Femur (tissue), 1 donor: Measurements from ENCODE around the gene SIL1.
"Not testable (repeated sequence)": the region's sequence is repeated elsewhere in the genome, so short reads cannot be mapped to it uniquely, and the experiment has no call there.

Experiments
- DNase-seq: peaks from one replicate; pipeline ENCODE4 v3.0.0-alpha.2; 2017

The SIL1 gene

DNA sequence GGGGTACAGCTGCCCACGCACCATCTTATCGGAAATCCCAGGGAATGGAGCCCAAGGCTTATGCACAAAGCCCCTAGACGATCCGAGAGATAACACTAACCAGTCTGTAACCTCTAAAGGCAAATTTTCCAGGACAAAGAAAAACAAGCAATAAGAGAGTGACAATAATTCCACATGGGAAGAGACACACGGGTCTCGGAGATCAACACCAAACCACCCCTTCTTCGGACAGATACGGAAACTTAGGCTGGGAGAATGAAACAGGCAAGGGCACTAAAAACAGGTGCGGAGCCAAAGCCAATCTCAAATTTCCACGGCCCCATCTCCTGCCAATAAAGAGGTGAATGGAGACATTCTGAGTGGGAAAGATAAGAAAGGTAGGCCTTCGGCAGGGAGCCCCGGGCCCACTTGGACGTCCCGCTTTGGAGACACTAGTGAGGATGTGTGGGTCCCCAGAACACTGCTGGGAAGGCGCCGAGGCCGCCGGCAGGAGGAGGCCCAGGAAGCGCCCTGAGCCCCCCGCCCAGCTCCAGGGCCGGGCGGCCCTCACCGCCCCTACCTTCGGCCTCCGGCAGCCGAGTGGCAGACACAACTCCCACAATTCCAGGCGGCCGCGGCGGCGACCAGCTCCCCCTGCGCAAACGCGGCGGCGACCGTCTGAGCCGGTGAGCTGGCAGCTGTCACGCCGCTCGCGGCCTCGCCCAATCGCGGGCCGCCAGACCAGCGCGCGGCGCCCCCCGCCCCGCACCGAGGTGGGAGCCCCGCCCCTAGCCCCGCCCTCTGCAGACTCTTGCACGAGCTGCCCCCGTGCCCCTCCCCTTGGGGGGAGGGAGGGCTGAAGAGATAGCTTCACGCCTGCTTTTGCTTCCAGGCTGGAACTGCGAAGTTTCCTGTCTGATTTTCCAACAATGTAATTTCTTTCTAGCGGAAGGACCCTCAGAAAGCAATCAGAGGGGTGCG, at the start of gene SIL1:
TSS of gene SIL1 (minus strand) at position 659 of the 960 bp plus-strand sequence. CDS start 70,525 bp downstream, outside the sequence.
- peak; percentile 99 for DNase-seq

DNA sequence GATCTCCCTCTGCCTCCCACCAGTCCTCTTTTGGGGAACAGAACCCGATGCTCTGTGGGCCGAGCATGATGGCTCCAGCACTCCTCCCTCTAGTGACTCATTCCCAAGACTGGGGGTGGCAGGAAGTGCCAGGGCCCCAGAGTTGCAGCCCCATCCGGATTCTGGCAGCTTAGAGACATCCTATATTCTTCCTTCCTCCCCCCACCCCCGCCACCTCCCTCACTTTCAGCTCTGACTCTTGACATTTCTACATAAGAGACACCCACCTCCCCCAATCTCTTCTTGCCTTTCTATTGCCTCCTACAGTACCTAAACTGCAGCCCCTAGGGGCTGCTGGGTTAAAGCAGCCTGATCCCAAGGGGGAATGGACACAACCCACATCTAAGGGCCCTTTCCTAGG, 48.2 kb upstream of the SIL1 start:
- no peak for DNase-seq

DNA sequence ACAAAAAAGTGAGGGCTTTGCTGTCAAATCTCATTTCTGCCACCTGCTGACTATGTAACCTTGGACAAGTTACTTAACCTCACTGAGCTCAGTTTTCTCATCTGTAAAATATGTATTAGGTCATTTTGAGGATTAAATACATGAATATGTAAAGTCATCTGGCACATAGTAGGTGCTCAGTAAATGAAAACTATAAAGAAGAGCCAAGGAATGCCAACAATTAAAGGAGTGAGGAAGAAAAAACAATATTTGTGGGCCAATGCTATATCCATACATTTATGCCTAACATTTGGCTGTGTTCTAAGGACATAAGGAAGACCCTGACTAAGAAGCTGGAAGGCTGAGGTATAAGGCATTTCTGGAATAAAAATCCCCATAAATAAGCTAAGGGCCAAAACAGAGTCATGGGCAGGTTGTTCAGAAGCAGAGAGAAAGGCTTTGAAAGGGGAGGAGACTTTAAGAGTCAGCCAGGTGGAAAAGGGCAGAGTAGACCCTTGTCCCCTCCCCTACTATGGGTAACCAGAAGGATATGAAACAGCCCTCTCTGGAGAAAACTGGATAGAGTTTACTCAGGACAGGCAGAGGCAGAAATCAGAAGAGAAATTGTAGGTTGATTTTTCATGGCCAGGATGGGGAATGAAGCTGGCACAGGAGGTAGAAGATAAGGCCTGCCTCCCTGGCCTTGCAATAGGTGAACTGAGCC, 47.6 kb upstream of the SIL1 start:
- DNase-seq: no peak

DNA sequence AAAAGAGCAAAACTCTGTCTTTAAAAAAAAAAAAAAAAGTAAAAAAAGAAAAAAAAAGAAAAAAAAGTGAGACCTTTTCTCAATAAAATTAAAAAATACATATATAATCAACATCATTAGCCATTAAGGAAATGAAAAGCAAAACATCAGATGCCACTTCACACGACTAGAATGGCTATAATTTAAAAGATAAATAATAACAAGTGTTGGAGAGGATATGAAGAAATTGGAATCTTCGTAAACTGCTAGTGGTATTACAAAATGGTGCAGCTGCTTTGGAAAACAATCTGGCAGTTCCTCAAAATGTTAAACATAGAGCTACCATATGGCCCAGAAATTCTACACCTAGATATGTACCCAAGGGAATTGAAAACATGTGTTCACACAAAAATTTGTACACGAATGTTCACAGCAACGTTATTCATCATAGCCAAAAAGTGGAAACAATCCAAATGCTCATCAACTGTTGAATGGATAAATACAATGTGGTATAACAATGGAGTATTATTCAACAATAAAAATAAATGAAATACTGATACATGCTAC, 45.3 kb upstream of the SIL1 start:
- no peak for DNase-seq

DNA sequence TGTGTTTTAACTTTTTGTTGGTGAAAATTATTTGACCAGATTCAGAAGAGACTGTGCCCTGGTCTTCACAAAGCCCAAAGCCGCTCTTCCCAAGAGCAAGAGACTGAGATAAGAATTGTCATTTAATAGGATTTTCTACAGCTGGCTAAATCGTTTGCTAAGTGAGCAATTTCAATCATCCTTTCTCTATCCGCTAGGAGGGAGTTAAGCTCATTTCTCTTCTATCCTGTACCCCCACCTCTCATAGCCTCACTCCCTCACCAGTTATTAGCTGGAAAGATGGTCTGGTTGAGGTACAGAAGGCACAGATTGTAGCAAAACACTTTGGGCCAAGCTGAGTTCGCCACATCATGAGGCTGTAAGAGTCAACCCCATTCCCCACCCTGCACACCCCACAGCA, 43.0 kb upstream of the SIL1 start:
- DNase-seq: no peak

DNA sequence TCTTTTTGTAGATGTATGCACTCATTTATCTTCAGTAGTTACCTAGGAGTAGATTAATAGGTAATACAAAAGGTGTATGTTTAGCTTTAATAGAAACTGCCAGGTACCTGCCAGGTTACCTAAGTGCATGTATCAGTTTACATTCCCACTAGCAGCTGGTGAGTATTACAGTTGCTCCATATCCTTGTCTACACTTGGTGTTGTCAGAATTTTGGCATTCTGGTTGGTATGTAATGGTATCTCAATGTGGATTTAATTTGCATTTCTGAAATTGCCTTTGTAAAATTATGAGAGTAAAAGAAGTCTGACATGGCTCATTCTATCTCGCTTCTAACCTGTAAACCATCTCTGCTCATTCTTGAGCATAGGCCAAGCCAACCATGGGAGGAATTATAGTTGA, 38.3 kb upstream of the SIL1 start:
- no peak for DNase-seq

DNA sequence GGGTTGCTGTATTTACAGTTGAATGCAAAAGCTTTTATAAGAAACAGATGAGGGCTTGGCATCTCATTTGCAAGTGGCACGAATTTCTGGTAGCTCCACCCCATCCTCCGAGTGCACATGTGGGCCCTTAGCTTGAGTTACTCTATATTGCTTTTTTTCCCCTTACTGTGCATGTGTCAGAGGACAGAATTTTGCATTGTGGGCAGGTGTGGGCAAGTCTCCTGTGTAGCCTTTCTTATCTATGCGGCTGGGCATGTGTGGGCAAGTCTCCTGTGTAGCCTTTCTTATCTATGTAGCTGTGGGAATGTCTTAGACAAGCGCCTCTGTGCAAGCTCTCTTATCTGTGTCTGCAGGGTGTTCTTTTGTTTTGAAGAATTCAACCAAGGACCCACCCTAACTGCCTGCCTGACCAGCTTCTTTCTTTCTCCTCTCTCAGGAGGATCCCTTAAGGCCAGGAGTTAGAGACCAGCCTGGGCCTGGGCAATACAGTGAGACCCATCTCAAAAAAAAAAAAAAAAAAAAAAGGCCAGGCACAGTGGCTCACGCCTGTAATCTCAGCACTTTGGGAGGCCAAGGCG, 34.1 kb upstream of the SIL1 start:
- no peak for DNase-seq

DNA sequence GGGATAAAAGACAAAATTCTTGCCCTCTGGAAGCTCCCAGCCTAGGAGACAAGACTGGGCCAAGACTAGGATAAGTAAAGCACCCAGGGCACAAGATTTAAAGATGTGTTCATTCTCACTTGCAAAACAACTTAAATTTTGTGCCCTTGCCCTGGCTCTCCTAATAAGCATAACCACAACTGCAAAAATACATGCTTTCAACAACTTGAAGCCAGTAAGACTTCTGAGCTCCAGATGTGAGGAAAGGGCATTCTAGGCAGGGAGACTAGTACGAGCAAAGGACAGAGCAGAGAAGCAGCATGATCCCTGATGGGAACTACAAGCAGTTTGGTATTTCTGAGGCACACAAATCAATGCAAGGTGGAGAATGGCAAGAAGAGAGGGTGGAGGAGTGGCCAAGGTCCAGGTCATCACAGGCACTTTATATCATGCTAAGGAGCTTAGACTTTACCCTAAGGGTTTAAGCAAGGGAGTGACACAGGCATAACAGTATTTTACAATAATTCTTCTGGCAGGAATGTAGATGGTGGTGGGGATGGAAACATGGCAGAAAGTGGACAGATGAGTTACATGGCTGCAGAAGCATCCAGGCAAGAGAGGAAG, 30.1 kb upstream of the SIL1 start:
- DNase-seq: no peak

DNA sequence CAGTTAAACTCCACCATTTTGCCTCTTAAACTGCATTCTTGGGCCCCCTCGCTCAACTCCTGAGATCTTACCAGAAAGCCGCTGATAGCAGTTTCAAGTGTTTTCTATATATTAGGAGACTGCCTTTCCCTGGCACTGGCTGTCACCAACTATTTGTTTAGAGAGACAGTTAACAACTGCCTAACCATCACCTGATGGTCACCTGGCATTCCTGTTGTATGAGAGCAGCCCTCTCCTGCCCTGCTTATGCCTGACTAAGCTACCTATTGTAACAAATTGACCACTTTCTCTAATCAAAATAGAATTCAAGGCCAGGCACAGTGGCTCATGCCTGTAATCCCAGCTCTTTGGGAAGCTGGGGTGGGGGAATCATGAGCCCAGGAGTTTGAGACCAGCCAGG, 28.0 kb upstream of the SIL1 start:
- no peak for DNase-seq

DNA sequence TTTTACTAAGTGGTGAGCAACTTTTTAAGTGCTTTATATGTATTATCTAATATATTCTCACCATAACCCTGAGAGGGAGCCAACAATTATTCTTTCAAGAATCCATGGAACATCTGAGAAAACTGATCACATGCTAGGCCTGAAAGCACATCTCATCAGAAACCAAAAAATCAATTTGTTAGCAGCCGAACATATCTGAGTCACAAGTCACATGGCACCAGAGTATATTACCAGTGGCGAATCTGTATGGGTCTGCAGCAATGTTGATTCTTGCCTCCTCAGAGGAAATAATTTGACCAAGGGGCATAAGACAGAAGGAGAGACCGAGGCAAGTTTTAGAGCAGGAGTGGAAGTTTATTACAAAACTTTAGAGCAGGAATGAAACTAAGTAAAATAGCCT, 25.3 kb upstream of the SIL1 start:
- no peak for DNase-seq

DNA sequence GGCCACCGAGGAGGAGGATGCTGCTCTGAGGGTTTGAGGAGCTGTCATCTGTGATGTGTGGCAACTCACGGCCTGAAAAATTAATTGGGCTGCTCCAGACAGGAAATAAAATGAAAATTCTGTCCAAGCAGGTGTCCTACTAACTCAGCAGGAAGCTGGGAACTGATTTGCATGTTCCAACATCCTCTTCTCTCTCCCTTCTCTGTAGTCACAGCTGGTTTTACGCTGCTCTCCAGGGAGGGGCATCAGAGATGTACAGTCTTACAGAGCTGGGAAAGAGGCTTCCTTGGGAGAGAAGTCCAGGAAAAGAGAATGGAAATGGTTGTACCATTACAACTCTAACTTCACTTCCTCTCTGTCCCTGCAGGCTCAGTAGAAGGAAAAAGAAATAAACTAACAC, 24.2 kb upstream of the SIL1 start:
- DNase-seq: no peak

DNA sequence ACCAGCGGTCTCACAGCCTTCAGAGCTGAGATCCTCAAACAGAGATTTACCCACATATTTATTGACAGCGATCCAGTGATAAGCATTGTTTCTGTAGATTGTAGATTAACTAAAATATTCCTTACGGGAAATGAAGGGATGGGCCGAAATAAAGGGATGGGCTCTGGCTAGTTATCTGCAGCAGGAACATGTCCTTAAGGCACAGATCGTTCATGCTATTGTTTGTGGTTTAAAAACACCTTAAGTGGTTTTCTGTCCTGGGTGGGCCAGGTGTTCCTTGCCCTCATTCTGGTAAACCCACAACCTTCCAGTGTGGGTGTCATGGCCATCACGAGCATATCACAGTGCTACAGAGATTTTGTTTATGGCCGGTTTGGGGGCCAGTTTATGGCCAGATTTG, 19.9 kb upstream of the SIL1 start:
- not testable (repeated sequence) for DNase-seq

DNA sequence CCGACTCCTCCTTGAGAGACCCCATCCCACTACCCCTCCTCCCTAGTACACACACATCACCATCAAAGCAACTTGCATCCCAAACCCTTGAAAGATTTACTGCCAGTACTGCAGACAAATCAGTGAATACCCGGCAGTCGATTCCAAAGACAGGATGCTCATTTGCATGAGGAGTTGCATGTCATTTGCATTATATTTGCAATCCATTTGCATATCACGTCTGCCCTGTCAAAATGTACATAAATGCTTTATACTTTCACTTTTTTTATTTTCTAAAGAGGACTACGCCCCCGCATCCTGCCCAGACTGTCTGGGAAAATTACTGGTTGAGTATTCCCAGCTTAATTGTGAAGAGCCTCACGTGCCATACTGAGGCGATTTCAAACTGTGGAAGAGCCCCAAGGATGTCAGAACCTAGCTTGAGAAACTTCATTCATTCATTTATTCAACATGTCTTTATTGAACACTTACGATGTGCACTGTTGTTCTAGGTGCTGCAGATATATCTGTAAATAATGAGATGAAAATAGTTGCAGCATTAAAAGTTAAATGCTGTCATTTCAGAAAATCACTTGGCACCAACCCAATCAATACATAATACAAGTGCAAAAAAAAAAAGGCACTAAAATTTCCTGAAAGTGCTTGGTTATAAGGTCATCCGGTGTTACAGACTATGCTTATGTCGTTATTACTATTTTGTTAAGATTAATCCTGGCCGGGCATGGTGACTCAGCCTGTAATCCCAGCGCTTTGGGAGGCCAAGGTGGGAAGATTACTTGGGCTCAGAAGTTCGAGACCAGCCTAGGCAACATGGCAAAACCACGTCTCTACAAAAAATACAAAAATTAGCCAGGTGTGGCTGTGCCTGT, 17.2 kb upstream of the SIL1 start:
- no peak for DNase-seq

DNA sequence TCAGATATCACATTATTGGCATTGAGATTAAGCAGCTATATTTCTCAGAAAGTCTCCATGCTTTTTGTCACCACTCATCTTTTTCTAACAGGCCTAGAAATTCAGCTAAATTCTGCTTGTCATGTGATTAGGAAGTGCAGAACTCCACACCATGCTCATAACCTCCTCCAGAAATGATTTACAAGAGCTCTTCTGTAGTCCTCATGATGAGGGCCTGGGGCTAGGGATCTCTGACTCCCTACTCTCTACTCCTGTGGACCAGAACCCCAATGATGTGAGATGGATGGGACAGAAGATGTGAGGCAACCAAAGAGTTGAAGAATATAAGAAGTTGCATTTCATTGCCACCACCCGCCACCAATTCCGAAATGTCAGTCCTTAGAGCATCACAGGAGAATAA, 16.5 kb upstream of the SIL1 start:
- no peak for DNase-seq

DNA sequence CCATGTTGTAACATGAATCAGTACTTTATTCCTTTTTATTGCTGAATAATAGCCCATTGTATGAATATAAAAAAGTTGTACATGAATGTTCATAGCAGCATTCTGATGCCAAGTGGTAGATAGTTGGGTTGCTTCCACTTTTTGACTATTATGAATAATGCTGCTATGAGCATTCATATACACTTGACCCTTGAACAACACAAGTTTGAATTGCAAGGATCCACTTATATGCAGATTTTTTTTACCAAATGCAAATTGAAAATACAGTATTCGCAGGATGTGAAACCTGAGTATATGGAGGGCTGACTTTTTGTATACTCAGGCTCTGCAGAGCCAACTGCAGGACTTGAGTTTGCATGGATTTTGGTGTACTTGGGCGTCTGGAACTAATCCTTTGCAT, 14.7 kb upstream of the SIL1 start:
- no peak for DNase-seq

DNA sequence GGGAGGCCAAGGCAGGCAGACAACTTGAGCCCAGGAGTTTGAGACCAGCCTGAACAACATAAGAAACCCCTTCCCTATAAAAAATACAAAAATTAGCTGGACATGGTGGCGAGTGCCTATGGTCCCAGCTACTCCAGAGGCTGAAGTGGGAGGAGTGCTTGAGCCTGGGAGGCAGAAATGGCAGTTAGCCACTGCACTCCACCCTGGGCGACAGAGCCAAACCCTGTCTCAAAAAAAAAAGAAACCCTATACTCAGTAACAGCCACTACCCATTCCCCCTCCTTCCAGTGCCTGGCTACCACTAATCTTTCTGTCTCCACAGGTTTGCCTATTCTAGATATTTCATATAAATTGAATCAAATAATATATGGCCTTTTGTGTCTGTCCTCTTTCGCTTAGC, 14.3 kb upstream of the SIL1 start:
- peak; percentile 39 for DNase-seq

DNA sequence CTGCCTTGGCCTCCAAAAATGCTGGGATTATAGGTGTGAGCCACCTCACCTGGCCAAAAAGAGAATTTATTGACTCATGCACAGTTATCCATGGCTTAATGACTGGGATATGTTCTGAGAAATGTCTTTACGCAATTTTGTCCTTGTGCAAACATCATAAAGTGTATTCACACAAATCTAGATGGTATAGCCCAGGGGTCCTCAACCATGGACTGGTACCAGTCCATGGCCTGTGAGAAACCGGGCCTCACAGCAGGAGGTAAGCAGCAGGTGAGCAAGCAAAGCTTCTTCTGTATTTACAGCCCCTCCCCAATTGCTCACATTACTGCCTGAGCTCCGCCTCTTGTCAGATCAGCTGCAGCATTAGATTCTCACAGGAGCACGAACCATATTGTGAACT, 12.4 kb upstream of the SIL1 start:
- no peak for DNase-seq

DNA sequence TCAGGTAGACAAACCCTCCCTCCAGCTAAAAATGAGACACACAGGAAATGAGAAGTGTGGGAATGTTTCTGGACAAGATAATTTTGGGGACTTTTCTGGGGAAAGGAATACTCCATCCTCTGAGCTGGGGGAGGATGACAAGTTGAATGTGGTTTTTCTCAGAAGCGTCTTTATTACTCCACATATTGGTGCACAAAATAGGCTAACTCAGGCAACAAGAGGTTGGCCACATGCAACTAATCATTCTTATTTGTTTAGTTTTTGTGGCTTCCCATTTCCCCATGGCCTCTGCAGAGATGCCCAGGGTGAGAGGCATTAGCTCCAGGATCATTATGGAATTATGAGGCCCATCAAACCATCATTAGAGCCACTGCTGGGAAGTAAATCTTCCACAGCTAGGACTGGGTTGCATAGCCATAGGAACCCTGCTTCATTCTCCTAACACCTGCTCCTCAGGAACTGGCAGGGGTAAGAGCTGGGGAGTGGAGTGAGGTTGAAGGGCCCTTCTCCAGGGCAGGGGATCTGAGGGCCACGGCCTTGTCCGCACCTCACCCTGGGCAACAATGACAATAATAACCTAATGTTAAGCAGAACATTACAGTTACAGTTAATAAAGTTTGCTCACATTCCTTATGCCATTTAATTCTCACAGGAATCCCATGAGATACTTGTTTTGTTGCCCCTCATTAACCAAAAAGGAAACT, 9.3 kb upstream of the SIL1 start:
- DNase-seq: no peak

DNA sequence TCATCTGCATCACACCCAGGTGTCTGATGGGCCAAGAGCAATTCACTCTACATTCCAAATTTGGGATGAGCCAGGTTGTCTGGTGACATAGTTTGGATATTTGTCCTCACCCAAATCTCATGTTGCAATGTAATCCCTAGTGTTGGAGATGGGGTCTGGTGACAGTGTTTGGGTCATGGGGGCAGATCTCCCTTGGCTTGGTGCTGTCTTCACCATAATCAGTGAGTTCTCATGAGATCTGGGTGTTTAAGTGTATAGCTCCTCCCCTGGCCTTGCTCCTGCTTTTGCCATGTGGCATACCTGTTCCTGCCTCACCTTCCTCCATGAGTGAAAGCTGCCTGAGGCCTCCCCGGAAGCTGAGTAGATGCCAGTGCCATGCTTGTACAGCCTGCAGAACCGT, 7.4 kb upstream of the SIL1 start:
- no peak for DNase-seq

DNA sequence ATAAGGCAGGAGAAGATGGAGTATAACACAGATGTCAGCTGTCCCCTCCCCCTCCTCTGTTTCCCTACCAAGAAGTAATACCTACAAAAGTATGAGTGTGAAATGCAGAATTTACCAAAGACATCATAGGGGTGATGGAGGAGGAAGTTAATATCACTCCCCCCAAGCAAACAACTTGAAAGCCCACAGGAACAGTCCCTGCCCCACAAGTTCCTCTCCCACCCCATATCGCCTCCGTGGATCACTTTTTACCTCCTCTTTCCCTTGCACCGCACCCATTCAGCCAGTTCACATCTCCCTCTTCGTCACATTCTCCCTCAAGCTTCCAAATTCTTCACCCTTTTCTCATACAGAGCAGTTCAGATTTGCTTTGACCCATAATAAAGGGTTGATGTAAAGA, 7.0 kb upstream of the SIL1 start:
- DNase-seq: no peak

DNA sequence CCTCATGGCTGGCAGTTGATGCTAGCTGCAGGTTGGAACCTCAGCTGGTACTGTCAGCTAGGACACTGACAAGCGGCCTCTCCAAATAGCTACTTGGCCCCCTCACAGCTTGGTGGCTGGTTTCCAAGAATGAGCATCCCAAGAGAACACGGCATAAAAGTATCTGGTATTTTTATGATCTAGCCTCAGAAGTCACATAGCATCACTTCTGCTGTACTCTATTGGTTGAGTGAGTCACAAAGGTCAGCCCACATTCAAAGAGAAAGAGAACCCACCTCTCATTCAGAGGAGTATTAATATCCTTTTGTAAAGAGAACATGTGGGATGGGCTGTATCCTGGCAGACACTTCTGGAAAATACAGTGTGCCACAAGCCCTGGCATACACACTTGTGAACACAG, 6.0 kb upstream of the SIL1 start:
- no peak for DNase-seq

DNA sequence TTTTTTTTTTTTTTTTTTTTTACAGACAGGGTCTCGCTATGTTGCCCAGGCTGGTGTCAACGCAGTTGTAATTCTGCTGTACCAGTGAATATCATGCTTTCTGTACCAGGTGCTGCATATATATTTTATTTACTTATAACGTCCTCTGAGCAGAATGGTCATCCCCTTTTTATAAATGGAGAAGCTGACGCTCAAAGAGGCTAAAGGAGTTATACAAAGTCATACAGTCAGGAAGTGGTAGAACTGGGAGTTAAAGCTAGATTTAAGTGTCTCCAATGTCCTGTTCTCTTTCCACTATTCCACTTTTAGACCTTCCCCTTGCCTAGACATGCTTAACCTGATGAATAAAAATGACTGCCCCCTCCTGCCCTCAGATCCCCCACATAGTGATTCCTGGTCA, 1.2 kb upstream of the SIL1 start:
- DNase-seq: no peak
